ACHN (cell line): ENCODE results near the gene SH3RF3.

Source experiments
- DNase-seq: peaks from one replicate; pipeline ENCODE4 v3.0.0-alpha.2; 2015
- in situ Hi-C: cut with HindIII; loops from 2 replicates; pipeline ENCODE4 v1.10.0; 2017; ENCODE audit warnings: low sequenced_read_pairs, low pct_ligation_motif_present, low pct_unique_long_range_greater_than_20kb

SH3RF3 gene

DNA sequence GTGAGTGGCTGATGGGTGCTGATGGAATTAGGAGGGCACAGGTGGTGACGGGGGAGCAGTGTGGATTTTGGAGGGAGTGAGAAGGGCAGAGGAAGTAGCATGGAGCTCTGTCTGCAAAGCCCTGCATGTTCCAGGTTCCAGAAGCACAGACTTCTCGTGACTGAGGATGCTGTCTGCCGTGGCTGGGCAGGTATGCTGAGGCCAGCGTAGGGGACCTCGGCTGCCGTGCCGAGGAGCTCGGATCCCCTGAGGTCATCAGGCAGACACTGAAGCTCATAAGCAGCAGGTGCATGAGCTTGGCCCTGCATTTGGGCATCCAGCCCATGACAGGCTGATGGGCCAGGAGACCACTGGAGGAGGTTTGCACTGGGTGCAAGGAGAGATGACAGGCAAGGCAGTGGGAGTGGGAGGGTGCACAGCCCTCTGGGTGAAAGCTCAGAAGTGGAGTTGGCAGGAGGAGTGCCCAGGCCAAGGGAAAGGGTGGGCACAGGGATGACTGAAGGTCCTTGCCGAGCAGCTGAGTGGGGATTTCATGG is 215.3 kb downstream of the SH3RF3 start:
- in situ Hi-C loops, result no loop called here

DNA sequence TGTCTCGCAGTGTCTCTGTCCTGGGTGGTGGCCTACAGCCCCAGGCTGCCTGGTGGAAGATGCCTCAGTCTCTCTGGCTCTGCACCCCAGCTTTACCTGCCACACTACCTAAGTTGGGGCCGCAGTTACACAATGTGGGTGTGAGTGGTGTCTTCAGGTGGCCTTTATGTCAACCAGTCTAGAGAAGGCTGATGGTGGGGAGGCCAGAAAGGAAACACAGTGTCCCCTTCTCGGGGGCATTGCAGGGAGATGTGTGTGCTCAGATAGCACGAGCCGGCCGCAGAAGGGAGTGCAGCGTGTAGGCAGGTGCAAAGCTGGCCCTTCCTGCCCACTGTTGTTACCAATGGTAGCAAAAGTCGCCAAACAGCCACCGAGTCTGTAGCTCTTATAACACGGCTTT is 216.1 kb downstream of the SH3RF3 start:
- in situ Hi-C loops, result no loop called here

More for the DNA sequence above, 215.3 kb downstream of the SH3RF3 start:
- DNase-seq, result no peak

DNA sequence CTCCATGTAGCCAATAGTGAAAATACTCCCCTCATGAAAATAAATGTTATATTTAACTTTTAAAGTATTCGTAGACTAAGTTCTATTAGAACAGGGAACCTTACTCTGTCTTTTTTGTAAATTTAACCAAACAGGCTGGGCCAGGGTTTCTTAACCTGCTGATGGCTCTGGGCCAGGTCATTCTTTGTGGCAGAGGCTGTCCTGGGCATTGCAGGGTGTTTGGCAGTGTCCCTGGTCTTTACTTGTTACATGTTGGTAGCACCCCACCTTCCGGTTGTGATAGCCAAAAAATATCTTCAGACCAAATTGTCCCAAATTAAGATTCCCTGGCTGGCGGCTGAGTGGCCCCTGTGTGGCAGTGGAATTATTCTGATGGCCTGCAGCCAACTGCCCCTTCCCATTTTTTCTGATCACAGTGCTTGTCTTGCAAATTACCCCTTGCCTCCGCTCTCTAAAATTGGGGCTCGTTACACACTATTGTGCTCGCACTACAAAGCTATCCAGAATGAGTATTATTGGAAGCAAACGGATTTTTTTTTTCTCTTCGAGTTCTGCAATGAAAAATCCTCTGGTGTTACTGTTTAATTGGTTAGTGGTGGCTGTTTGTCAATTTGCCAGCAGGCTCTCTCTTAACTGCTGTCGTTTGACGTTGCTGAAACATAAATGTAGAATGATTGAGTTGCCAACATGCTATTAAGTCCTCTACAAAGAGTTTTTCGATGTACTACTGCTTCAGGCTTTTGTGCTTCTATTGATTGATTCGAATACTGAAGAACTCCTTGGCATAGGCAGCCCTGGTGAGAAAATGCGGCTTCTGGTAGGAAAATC is 216.9 kb downstream of the SH3RF3 start:
- DNase-seq, result no peak
- in situ Hi-C loops, result no loop called here

More for the DNA sequence above, 216.1 kb downstream of the SH3RF3 start:
- no peak for DNase-seq

DNA sequence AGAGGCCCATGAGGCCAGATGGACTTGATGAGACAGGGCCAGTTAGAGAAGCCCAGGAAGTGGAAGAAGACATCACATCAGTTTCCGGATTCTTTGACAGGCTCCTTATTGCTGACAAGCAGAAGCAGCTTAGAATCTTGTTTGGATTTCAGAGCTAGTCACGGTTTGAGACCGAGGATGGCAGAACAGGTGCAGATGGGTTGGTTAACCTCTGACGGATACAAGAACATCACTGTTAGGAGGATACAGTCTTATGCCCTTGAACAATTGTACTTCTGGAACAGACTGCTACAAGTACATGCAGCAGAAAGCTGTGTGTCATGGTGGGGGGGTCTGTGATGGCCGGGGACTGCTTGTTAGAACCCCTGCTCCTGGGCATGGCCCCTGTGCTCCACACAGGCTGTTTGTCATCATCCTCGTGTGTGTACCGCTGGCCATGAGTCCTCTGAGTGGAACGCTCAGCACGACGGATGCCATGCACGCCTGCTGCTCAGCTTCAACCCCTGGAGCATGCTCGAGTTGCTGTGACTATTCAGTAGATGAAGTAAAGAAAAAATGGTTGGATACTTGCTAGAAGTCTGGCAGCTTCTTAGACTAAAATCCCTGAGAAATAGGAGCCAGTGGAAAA is 217.7 kb downstream of the SH3RF3 start:
- no peak for DNase-seq
- in situ Hi-C loops, result no loop called here

DNA sequence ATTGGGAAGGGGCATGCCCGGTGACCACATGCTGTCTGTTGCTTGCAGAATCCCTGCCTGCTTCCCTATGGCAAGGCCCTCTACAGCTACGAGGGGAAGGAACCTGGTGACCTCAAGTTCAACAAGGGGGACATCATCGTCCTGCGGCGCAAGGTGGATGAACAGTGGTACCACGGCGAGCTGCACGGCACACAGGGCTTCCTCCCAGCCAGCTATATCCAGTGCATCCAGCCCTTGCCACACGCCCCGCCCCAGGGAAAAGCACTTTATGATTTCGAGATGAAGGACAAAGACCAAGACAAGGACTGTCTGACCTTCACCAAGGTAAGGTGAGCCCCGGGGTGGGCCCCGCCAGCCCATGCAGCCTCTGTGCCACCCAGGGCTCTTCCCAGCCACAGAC is 218.6 kb downstream of the SH3RF3 start:
- in situ Hi-C loops, result no loop called here
- DNase-seq, result no peak

DNA sequence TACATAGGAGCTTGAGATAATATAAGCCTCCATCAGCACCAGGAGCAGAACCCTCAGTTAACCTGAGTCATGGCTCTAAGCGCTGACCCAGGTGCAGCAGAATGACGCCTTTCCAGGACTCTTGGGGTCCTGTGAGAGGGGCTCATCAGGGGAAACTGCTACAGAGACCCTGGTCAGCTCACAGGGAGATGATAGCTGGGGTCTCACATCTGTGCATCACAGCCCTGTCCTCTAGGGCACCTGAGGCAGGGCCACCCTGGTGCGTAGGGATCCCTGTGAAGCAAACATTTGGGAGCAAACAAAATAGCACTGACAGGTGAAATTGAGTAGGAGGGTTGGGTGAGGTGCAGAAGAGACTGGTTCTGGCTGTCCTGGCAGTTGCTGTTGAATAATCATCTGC is 219.2 kb downstream of the SH3RF3 start:
- DNase-seq, result no peak
- in situ Hi-C loops, result no loop called here

DNA sequence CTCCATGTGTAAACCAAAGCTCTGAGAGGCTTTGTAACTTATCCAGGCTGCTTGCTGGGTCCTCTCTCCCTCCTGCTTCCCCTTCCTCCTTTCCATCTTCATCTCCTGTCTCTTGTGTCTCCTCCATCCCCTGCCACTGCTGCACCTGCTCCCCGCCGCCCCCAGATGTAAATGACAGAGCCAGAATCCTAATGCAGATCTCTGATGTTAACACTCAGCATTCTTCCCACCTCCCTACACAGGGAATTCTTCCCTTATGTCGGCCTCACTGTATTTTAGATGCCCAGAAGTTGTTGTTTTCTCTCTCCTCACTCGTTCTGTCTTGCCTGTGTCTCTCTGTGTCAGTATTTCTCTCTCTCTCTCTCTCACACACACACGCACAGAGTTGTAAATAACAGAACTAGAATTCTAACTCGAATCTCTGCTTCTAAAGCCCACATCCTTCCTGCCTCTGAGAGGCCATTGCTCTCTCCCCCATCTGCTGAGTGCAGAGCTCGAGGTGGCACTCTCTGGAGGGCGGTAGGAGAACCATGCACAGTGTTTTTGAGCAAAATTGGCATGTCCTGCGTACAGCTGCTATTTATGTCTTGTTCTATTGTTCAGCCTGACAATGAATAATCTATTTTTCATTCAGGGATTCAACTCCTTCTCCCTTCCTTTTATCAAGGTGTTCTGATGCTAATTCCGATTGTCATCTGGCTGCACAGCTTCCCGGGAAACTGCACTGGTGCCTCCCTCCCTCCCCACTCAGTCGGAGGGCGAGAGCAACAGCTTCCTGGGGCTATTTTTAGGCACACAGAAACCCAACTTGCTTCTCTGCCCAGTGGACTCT is 219.9 kb downstream of the SH3RF3 start:
- DNase-seq, result no peak
- in situ Hi-C loops, result no loop called here

DNA sequence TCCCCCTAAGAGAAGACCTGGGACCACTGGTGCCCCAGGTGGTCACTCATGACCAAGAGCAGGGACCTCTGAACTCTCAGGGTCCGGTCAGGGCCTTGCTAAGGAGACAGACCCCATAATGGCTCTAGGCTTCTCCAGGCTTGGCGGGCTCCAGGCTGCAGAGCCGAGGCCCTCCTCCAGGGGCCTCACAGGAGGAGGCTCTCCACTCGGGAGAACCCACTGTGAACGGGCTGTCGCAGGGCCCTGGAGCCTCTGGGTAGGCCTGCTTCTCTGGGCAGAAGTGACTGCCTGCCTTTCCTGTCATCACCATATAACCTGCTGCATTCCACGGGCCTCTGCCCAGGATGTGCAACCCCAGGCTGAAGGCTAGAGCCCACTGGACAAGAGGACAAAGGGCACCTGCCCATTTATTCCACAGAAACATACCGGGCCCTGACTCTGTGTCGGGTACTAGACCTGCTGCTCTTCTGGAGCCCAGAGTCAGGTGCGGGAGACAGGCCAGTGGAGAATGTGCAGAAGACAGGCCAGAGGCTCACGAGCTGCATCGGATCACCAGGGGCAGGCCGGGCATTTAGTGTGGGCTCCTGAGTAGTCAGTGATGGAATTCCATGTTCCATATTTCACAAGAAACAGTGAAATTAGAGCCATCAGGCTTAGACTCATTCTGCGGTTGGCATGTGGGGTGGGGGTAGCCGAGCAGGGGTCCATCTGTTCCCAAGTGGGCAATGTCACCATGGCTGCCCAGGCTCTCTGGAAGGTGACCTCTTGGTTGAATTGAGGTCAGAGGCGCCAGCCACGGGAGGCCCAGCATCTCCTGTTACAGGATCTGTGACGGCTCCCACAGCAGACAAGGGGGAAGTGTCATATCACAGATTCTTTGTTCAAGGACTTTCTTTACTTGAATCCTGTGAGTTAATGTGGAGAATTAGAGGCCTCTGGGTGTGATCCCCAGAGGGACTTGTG is 220.8 kb downstream of the SH3RF3 start:
- no peak for DNase-seq
- in situ Hi-C loops, result no loop called here

DNA sequence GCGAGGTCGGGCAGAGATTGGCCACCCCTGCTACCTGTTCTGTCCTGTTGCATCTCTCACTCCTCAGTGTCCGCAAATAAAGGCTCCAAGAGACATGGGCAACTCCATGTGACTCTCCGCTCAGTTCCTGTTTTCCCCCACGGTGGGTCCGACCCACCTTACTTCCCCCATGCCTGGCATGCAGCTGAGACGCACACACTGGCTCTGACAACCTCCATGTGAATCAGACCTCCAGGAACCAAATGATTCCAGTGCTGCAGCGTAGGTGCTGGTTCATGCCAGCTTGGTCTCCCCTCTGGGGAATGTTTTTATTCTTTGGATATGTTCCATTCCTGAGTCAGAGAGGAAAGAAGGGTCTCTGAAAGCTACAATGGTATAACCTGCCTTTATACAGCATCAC is 221.5 kb downstream of the SH3RF3 start:
- DNase-seq, result no peak
- in situ Hi-C loops, result no loop called here

DNA sequence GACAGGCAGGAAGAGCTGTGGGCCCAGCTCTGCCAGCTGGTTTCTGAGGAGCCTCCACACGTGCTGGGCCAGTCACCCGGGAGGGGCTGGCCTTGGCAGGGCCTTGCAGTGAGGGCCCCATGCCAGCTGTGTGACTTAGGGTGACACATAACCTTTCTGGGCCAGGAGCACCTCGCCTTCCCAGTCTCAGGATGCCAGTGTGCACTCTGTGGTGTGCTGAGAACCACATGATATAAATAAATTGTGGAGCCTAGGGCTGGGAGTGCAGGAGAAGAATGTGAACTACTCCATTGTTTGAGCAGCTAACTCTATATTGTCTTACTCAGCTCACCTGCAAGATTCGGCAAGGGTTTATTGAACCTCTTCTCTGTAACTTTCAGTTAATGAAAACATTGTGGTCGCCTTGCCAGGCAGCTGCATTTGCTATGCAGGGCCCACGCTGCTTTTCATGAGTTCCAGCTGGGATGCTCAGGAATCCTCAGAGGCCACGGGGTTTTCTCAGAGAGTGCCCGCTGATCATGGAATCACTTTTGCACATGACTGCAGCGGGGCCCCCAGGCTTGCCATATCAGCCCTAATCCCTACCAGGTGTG is 222.3 kb downstream of the SH3RF3 start:
- peak; percentile 79 for DNase-seq
- in situ Hi-C loops, result no loop called here

DNA sequence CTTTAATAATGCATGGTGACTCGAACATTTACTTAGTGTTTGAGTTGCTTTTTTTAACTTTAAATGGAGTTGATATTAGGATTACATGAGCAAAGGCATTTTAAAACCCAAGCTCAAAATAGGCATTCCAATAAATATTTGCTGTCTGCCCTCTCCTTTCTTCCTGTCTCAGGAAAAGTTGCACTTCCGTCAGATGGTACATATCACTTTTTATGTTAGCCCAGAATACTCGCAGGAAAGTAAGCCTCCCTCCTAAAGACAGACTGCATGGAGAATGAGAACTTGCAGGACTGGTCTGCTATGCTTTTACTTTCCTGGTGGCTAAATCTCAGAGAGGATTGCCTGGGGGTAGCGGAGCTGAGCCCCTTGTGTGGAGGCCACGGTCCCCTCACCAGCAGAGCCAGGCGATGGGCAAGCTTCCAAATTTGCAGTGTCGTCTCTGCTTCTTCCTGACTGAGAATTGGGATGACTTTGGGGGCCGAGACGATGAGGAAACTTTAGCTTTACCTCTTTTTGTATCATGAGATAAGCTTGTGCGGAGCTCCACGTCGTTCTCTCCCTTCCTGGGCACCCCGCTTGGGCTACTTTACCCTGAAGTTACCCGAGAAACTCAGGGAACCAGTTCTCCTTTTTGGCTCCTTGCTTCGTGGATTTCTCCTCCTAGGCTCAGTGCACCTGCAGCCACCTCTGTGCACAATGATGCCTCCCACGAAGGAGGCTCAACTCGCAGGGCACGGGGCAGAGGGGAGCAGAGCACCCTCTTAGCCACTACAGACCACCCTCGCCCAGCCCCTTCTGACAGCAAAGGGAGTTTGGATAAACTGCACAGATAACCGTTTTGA is 223.3 kb downstream of the SH3RF3 start:
- no peak for DNase-seq
- in situ Hi-C loops, result no loop called here

DNA sequence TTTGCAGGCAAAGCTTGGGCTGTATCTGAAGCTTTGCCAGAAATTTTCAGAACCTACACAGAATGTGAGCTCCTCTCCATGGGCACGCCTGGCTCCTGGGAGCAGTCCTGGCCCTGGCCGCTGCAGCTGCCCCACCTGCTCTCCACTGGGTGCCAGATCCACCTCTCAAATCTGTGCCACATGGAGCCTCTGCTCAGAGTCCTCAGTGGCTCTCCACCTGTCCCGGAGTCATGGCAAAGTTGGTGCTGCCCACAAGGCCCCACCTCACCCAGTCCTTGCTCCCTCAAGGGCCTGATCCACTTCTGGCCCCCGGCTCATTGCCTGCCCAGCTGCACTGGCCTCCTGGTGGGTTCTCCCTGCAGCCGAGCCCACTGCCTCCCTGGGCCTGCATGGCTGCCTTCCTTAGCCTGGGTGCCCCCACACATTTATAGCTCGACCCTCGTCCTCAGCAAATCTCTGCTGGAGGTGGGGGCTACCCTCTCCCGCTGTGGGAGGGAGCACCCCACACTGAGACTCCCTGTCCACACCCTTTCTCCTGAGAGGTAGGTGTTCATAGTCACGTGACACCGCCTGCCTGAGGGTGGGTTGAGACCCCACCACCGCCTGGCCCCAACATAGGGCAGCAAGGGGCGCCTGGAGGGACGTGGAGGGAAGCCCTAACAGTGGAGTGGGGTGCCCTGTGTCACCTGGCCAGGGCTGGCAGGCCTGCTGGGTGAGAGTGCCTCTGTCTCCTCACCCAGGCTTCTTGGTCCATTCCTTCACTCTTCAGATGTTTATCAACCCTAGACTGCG is 224.1 kb downstream of the SH3RF3 start:
- in situ Hi-C loops, result no loop called here
- DNase-seq, result no peak

DNA sequence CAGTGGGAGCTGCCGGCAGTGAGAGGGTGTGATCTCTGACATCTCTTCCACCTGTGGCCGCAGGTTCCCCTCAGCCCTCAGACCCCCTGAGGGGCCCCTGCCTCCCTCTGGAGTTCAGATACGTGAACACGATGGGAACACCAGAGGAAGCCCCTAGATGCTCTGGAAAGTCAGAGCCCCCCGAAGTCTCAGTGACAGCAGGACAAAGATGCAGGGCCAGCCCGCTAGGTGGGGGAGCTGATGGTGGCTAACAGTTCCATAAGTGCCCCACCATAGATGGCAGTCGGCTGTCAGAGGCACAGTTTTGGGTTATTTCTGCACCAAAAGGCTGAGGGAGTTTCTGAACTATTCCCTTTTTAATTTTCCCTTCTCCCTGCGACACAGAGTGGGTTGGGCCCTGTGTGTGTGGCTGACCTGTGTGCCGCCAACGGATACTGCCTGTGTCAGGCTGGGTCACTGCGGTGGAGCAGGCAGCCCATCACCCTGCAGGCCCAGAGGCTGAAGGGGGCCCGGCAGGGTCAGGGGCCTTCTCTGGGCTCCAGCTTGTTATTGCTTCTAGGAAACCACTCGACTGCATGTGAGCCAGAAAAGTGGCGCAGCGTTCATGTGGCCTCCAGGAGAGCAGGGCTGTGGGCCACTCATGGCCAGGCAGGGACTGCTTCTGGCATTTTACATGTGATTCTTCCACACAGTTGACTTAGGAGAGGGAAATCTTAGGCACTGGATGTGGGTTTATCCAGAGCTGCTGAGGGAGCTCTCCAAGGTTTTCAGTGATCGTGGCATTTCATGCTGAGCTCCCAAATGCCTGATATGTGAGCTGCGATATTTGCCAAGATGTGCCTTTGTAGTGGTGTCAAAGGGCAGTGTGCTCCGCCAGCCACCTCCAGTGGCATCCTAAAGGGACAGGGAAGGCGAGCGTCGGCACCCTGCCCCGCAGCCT is 225.1 kb downstream of the SH3RF3 start:
- in situ Hi-C loops, result no loop called here
- no peak for DNase-seq

DNA sequence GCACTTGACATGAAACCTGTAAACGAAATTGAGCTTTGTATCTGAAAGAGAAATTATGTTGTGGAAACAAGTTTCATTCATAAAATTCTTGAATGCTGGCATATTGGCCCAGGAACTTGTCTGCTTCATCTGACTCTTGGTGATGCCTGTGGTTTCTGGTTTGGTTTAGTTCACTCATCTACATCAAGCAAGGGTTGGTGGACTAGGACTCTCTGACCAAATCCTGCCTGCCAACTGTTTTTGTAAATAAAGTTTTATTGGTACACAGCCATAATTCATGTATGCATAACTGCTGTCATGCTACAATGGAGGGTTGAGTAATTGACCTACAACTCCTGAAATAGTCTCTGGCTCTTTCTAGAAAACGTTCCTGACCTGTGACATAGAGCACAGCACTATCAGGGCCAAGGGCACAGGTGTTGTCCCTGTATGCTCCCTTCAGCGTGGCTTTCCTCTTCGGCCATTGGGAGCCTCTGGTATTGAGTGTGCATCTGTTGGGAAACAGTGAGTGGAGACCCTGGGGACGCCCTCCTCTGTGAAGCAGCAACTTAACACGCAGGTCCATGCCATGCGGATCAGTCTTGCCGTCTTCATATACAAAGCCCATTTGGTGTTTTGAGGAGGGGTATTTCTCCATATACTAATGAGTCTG is 226.3 kb downstream of the SH3RF3 start:
- DNase-seq, result no peak
- in situ Hi-C loops, result no loop called here
